Islet of Langerhans (tissue), 1 donor: ENCODE data around the gene SLC35F4.
"Not testable (repeated sequence)": the region's sequence is repeated elsewhere in the genome, so short reads cannot be mapped to it uniquely, and the experiment has no call there.

Source experiments
- FAIRE-seq: peaks from one replicate; lab custom pipeline; 2011; peaks lifted over from hg19 to GRCh38; lab: Jason Lieb, UNC

Gene SLC35F4

DNA sequence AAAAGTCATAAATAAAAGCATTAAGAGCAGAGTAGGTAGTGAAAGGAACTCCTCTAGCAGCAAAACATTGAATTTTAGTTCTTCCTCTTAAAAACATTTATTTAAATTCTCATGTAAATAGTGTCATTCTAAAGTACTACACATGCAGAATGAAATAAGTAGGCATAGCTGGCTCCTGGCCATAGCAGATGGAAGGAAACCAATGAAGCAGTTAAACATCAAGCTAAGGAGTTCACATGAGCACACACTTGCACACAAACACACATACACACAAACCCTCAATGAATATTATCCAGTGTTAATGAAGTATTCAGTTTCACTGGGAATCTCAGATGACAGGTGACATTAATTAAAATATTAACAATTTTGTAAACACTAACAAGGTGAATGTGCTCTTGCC lies 69.3 kb downstream of the SLC35F4 start:
- FAIRE-seq = no peak

DNA sequence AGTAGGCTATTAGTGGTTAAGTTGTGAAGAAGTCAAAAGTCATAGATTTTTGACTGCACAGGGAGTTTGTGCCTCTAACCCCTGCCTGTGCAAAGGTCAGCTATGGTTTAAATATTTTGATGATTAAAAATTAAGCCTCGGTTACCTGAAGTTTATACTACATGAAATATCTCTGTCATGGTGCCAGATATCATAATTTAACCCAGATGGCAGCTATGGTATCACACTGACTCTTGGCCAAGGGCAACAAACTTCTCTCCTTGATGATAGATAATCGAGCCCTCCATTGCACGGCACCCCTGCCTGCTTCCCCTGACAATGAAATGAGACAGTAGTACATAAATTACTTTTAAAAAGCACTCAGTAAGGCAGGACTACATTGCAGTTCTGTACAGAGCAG lies 80.8 kb downstream of the SLC35F4 start:
- FAIRE-seq = no peak

DNA sequence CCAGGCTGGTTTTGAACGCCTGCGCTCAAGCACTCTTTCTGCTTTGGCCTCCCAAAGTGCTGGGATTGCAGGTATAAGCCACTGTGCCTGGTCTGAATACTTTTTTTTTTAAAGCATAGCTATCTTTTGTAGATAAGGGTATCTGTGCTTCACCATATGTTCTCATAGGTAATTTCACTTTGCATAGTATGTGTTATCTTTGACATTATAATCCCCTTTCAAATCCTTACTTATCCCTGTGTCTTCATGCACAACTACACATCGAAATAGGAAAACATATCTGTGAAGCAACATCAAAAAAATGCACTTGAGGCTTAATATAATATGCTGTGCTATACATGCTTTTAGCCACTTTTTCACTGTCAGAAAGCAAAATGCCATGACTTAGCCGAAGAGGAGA lies 94.1 kb downstream of the SLC35F4 start:
- FAIRE-seq = no peak

DNA sequence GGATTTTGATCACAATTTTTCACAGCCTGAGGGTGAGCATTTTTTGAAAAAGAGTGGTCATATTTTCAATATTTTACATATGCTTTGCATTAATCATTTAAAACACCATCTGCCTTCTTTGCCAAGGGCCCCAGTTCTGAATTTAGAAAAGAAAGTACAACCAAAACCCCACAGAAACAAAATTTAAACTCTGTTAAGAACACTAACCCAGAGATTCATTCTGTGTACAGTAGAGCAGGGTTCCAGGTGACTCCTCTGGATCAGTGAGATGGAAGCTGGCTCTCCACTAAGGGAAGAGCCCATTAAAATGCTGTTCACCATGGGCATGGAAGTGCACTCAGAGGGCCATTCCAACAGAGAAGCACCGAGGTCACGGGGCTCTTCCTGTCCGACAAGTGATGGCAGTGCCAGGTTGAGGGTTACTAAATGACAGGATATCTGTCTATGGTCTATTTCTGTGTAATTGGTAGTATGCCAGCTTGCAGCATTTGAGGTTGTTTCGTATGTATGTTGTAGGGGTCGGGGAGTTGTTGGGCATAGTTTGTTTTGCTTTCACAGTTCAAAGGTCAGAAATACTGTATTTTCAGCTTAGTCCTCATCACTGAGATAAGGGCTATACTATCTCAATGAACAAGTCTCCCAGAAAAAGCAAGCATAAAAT lies 95.9 kb downstream of the SLC35F4 start:
- no peak for FAIRE-seq

DNA sequence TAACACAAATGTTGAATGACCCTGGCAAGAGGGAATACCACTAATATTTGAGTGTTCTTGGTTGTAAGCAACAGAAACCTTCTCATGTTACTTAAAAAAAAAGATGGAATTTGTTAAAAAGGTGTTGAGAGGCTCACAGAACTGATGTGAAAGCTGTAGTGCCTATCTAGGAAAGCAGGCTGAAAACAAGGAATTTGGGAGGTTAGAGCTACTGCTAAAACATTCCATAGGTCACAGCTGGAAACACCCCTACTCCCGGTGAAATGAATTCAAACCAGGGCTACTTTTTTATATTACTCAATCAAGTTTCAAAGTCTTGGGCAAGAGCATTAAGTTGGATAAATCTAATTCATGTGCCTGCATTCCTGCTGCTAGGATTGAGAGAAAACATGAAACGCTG lies 104.1 kb downstream of the SLC35F4 start:
- no peak for FAIRE-seq

DNA sequence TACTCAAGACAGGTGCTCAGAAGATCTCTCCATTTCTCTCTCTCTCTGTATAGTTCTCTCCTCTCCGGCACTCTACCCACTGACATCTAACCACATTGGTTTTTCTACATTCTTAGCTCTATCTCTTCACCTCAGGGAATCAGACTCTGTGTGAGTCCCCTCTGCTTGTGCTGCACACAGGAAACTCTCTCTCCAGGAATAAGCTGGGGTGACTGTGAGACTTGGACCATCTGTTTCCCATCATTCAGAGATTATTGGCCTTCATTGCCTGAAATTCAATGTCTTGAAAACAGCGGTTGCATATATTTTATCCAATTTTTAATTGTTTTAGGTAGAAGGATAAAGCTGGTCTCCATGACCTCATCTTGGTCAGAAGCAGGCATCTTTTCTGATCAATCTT lies 105.0 kb downstream of the SLC35F4 start:
- FAIRE-seq = no peak

DNA sequence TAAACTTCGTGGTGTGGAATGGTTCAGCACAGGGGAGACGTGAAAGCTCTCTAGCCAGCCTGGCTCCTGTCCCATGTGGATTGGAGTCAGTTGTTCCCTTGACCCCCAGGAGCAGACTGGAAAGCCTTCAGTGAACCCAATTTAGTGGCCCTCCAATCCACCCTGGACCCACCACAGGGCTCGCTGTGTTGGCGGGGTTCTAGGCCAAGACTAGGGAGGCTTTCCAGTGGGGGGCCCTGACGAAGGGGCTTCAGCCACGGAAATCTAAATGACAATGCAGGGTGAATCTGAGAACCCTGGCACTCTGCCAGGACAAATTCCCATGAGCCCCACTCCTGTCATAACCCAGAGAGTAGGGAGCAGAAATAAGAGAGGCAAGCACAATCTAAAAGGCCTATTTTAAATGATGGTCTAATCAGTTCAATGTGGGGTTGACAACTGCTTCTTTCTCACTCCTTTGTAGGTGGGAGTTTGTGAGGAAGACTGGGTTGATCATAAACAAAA lies 110.8 kb downstream of the SLC35F4 start:
- FAIRE-seq = no peak

DNA sequence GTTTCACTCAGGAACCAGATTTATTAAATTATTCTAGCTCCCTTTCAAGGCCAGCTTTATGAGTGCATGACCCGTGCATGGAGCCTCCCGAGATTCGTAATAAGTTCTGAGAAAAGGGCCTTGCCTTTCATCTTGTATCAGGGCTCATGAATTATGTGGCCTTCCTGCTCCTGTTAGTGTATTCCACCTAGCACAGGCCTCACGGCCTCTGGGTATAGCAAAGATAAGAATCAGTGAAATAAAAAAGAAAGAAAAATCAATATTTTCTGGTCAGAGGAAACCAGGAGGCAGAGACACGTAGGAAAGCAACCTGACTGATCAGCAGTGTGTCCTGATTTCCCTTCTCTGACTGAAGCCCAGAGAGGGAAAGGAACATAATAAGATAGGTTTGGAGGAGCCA lies 111.4 kb downstream of the SLC35F4 start:
- no peak for FAIRE-seq

DNA sequence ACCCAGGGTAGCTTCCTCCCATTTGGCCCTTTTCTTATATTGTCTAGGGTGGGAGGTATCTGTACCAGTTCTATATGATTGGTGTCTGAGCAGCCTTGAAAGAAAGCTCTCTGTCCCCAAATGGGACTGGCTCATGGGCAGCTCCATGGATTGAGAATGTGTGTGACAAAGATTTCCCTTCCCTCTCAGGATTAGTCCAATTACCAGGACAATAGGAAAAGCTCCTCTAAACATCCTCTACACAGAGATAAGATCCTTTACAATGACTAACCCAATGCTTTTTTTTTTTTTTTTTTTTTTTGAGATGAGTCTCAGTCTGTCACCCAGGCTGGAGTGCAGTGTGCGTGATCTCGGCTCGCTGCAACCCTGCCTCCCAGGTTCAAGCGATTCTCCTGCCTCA lies 112.1 kb downstream of the SLC35F4 start:
- no peak for FAIRE-seq

DNA sequence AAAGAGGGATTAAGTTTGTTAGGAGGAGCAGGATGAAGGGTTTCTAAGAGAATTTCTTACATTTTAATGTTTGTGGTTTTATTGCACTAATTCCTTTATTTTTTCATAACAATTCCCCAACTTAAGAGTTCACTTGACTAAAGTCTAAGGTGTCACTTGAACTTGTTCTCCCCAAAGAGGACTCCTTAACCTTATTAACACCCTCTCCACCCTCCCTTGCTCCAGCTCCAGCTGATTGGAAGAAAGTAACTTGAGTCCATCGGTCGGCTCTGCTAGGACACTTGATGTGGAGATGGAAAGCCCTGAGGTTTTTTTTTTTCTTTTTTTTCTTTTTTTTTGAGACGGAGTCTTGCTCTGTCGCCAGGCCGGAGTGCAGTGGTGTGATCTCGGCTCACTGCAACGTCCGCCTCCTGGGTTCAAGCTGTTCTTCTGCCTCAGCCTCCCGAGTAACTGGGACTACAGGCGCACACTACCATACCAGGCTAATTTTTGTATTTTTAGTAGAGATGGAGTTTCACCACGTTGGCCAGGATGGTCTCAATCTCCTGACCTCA lies 113.7 kb downstream of the SLC35F4 start:
- not testable (repeated sequence) for FAIRE-seq

DNA sequence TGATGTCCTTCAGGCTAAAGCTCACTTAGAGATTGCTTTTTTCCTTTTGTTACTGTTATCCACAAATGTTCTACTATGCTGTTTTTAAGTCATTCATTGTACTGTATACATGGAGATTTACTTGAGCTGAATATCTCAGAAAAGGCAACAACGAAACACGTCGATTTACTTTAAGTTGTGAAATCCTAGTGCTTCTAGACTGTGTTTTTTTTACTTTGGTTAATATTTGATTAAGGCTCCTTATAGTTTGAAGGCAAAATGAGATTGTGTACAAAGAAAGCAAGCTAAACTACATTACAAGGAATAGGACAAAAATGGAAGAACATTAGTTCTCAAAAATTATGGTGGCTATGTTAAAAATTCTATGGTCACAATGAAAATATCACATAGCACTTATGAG lies 114.5 kb downstream of the SLC35F4 start:
- FAIRE-seq = peak; percentile 90

DNA sequence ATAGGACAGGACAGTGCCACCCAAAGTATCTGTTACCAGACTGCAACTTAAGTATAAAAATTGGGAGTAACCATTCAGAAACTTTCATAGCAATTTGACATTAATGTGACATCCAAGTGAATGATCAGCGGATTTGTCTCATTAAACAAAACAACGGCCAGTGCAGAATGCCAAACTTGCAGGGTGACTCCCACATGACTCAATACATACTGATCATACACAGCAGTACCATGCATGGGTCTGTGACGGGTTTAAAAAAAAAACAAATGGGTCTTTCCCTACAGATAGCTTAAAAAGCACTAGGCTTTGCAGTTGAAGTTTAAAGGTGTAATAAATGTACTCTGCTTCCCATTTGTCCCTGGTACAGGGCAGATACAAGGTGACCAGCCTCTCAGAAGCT lies 116.6 kb downstream of the SLC35F4 start:
- no peak for FAIRE-seq

DNA sequence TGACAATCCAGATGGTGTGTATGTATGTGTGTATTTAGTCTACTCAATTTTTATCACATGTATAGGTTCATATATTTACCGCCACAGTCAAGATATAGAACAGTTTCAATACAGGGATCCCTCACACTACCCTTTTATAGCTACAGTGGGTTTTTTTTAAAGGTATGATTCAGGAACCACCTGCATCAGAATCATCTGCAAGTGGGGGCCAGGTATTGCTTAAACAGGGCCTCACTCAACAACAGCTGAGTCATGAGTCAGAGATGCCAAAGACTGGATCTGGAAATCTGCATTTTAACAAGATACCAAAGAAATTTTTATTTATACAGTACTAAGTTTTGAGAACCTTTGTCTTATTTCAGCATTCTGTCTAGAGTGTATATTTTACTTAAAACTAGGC lies 117.6 kb downstream of the SLC35F4 start:
- no peak for FAIRE-seq

DNA sequence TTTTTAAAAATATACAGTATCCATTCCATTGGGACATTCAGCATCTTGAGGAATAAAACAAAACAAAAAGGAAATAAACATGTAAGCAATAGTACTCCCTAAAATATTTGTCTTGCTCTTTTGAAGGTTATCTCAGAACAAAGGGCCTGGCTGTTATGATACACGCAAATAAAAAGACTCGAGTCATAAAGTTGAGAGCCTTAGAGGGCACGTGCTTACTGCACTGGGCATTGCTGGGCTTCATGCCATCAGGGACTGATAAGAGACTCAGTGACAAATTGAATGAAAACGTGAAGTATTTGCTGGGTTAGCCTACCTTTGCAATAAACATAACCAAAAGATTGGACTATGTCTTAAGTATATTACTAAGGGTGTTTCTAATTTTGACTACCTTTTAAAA lies 118.9 kb downstream of the SLC35F4 start:
- FAIRE-seq = no peak

DNA sequence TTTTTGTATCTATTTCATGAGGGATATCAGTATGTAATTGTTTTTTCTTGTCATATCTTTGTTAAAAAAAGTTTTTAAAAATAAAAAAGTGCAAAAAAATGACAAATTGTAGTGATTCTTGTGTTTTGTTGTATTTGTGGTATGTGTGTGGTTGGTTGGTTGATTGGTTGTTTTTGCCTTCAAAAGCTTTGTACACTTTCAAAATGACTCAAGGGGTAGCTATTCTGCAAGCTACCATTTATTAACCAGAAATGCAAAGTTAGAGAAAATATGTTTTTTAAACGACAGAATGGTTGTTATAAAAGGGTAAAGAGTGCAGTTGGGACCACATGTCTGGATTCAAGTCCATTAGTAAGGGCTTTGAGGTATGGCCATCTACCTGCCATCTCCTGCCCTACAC lies 119.3 kb downstream of the SLC35F4 start:
- FAIRE-seq = peak; percentile 76

DNA sequence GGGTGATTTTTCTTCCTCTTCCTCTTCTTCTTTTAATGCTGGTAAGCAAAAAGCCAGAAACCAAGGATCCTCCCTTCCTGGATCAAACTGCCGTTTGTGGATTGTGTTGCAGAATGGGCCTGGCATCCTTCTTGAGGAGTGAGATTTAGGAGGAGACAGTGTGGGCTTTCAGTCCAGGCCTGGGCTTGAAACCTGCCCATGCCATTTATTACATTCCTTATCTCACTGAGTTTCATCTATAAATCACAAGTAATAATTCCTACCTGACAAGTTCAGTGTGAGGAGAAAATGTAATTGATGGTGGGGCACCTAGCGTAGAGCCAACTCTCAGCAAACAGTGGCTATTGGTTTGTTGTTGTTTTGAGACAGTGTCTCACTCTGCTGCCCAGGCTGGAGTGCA lies 126.4 kb downstream of the SLC35F4 start:
- FAIRE-seq = no peak

DNA sequence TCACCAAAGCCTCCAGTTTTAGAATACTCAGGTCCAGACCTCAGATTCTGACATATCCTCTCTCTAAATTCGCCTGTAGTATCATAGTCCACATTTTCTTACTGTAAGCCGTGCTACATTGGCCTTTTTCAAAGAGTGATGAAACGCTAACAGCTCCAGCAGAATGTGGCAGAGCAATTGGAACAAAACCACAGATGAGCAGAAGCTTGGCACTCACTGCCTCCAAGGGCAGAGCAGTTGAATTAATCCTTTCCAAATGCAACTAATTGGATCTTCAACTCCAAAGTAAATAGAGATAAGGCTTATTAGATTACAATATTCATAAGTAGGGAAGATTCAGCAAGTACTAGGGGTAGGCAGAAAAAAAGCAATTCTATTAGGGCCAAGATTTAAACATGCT lies 128.3 kb downstream of the SLC35F4 start:
- FAIRE-seq = no peak

DNA sequence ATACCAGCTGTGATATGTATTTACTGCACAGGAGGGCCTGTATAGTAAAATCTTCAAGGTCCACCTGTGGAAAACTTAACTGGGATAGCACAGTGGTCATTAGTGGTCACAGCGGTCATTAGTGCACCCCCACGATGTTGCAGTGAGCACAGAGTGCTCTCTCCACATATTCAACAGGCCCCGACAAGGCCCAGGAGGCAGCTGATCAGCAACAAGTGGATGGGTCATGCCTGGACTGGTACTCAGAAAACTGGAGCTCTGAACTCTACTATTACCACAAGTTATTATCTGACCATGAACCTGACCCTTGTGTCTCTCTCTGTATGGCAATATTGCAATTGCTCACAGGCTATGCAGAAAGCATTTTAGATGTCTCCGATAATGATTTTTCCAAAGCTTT lies 129.5 kb downstream of the SLC35F4 start:
- FAIRE-seq = no peak

DNA sequence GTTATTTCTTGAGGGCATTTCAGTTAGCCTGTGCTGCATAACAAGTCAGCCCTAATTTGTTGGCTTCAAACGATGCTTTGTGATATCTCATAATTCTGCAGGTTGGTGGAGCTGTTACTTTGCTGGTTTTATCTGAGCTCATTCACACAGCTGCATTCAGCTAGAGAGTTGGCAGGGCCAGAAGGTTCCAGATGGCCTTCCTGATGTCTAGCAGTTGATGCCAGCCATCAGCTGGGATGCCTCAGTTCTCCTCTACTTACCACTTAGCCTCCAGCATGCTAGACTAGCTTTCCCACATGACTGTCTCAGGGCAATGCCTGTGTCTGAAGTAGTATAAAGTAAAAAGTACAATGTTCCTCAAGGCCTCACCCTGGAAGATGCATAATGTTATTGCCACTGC lies 130.6 kb downstream of the SLC35F4 start:
- FAIRE-seq = no peak

DNA sequence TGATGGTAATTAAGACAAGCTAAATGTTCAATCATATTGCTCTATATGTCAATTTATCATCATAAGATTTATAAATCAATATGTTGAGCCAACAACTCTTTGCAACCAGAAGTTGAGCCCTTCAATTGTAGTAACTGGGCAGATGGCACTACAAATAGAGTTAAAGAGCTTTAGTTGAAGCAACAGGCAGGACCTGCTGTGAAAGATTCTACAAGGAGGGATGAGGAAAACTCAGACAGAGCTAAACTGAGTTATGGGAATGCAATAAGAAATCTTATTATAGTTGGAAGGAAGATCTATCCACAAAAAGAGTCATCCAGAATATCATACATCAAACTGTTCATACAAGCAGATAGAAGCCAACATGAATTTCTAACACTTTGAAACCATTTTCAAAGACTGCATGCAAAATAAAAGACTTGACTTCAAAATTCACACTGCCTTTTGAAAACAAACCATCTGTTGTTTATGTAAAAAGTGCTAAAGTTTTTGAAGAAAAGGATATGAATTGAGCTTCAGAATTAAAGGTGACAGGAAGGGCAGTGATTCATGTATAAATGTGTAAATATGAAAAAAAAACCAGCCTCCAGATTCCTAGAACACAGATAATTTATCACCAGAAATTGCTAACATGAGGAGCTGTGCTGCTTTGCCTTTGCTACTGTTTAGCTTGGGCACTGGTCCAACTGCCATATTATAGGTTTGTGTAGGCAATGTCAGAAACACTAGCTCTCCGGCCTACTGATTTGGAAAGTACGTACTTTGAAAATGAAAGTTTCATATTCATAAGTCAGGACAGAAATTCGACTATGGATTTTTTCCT lies 133.2 kb downstream of the SLC35F4 start:
- FAIRE-seq = peak; percentile 96

DNA sequence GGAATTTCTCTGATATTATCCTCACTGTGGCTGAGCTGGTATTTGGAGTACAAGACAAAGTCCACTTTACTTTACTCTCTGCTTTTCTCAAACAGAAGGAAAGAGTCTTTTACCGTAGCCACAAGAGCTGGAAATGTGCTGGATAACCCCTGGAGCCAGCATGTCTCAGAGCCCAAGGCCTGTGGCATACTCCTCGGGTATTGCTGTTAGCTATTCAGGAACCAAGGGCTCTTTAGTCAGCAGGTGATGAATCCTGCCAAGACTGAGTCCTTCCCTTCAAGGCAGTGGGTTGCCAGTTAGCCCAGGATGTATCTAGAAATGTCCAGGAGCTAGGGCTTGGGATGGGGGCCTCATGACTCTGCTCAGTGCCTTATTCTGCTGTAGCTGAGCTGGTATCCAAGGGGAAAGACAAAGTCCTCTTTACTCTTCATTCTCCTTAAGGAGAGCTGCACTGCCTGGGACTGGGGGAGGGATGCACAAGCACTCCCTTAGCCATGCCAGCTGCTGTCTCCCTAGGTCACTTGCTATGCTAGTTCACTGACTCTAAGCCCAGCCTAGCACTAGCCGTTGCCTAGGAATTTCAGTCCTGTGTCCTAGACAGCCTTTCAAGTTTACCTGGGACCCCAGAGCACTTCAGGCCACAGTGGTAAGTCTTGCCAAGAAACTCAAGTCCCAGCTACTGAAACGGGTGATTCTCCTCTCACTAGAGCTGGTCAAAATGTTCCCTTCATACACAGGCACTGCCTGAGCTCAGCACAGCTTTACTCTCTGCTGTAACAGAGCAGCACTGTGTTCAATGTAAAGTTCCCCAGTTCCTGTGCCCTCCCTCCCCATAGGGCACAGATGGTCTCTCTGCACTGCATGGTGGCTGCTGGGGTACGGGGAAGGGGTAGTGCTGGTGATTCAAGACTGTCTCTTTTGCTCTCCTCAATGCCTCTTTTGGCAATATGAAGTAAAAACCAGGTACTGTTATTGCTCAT lies 136.4 kb downstream of the SLC35F4 start:
- no peak for FAIRE-seq

DNA sequence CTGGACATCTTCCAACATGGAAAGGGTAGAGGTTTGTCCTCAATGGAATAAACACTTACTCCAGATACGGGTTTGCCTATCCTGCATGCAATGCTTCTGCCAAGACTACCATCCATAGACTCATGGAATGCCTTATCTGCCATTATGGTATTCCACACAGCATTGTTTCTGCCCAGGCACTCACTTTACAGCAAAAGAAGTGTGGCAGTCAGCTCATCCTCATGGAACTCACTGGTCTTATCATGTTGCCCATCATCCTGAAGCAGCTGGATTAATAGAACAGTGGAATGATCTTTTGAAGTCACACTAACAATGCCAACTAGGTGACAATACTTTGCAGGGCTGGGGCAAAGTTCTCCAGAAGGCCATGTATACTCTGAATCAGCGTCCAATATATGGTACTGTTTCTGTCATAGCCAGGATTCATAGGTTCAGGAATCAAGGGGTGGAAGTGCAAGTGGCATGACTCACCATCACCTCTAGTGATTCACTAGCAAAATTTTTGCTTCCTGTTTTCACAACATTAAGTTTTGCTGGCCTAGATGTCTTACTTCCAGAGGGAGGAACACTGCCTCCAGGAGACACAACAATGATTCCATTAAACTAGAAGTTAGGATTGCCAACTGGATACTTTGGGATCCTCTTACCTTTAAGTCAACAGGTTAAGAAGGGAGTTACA lies 140.4 kb downstream of the SLC35F4 start:
- FAIRE-seq = no peak
